ENCODE measurements around the gene CELA2A. TPM values are rescaled to one million over a fixed set of nuclear protein-coding genes. Genes with fewer than 3 reads are reported as not detected.
A peak's percentile ranks its signal among the peaks of the same experiment; 100 is the strongest.
"Not testable (repeated sequence)": the region's sequence is repeated elsewhere in the genome, so short reads cannot be mapped to it uniquely, and the experiment has no call there.

Gene CELA2A
- total RNA-seq, 1 donor from 2014 or later, result not detected

DNA sequence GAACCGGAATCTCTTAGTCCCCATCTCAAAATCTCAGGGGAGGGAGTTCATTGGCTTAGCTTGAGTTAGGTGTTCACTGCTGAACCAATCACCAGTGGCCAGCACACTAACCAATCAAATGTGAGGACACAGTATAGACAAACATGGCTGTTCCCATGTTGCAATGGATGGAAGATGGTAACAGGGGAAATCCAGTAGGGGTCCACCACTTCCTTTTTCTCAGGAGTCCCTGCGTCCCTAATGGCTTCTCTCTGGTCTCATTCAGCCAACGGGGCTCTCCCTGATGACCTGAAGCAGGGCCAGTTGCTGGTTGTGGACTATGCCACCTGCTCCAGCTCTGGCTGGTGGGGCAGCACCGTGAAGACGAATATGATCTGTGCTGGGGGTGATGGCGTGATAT, 29.1 kb downstream of the CELA2A start:
- TF ChIP-seq CTCF (IDR thresholded peaks at IDR 0.05; ENCODE audit: borderline replicate concordance), result no peak
- Histone ChIP-seq H3K36me3 (peaks cover 14% of the 10 kb centered on the region), H3K4me1 (peaks cover 12% of the 10 kb centered on the region), H3K9me3 (replicated peaks) (no peaks in the 10 kb centered on the region), H3K27me3 (ENCODE audit: low read depth) (no peaks in the 10 kb centered on the region), H3K4me3 (no peak overlapping the region), H3K27ac (replicated peaks) (no peak overlapping the region)
- intact Hi-C loops (cut with micrococcal nuclease), result no loop called here
- no peak for DNase-seq

- H3K27ac ChIP-seq (replicated peaks); H3K4me3 ChIP-seq; intact Hi-C loops (cut with micrococcal nuclease); H3K9me3 ChIP-seq (replicated peaks); DNase-seq; H3K27me3 ChIP-seq (ENCODE audit: low read depth): not testable (repeated sequence)
- peaks cover 15% of the 10 kb centered on the region for H3K36me3 ChIP-seq
- H3K4me1 ChIP-seq, result peaks cover 13% of the 10 kb centered on the region
Observed at GRCh38 chr1:15486844-15487610, 30.5 kb downstream of the CELA2A start.

- intact Hi-C loops (cut with micrococcal nuclease), result no loop called here
- Histone ChIP-seq H3K4me1 (peaks cover 25% of the 10 kb centered on the region), H3K36me3 (peaks cover 17% of the 10 kb centered on the region), H3K27me3 (ENCODE audit: low read depth) (no peaks in the 10 kb centered on the region), H3K27ac (replicated peaks) (peak overlapping the region; percentile 62), H3K9me3 (replicated peaks) (no peaks in the 10 kb centered on the region), H3K4me3 (no peak overlapping the region)
- no peak for TF ChIP-seq CTCF (IDR thresholded peaks at IDR 0.05; ENCODE audit: borderline replicate concordance)
- DNase-seq, result no peak
Observed at GRCh38 chr1:15488371-15488770, 31.8 kb downstream of the CELA2A start.

DNA sequence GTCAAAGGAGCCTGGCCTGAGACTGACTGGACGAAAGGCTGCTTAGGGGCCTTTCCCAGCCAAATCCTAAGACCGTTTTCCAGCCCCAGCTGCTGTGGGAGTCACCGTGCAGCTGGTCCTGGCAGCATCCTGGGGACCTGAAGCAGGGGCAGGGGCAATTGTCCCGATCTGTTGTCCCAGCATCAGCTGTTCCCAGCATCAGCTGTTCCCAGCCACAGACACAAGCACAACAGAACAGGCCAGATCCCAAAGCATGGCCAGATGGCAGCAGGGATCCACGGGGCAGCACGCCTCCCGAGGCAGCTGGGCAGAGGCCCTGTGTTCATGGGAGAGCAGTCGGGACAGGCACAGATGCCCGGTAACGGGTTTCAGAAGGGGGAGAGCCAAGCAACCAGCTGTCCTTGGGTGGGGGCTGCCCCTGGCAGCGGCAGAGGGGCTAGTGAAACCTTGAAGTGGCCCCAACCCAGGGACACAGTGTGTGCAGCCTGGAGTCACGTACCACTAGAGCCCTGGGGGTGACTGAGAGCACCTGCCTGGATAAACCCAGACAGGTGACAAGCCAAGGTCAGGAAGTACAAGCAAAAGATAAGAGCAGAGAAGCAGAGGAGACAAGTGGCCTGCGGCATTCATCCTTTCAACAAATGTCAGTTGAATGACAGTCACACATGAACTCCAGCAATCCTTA, 32.7 kb downstream of the CELA2A start:
- H3K9me3 ChIP-seq (replicated peaks), result no peaks in the 10 kb centered on the region
- peak overlapping the region; percentile 62 for H3K27ac ChIP-seq (replicated peaks)
- intact Hi-C loops (cut with micrococcal nuclease), result no loop called here
- no peaks in the 10 kb centered on the region for H3K27me3 ChIP-seq (ENCODE audit: low read depth)
- no peak for TF ChIP-seq CTCF (IDR thresholded peaks at IDR 0.05; ENCODE audit: borderline replicate concordance)
- H3K36me3 ChIP-seq, result peaks cover 25% of the 10 kb centered on the region
- H3K4me3 ChIP-seq, result no peak overlapping the region
- H3K4me1 ChIP-seq, result peaks cover 27% of the 10 kb centered on the region
- peak; percentile 26 for DNase-seq

DNA sequence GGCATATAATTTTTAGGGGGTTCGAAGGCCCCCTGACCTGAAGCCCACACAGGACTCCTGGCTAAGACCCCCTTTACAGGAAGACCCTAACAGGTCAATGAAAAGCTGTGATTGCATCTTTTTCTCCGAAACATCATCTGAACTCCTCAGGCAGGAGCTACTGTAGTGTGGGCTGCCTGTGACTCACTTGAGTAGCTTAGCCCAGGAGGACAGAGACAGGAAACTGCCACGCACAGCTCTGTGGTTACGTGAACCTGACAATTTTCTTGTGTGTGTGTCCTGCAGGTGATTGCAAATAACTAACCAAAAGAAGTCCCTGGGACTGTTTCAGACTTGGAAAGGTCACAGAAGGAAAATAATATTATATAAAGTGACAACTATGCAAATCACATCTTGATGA, 34.5 kb downstream of the CELA2A start:
- H3K4me3 ChIP-seq; intact Hi-C loops (cut with micrococcal nuclease); DNase-seq; H3K27me3 ChIP-seq (ENCODE audit: low read depth); H3K9me3 ChIP-seq (replicated peaks): not testable (repeated sequence)
- Histone ChIP-seq H3K27ac (replicated peaks) (peak overlapping the region; percentile 85), H3K4me1 (peaks cover 27% of the 10 kb centered on the region), H3K36me3 (peaks cover 33% of the 10 kb centered on the region)

GRCh38 chr1:15492596-15492995, 36.1 kb downstream of the CELA2A start:
- no peak overlapping the region for H3K4me3 ChIP-seq
- peak; percentile 61 for DNase-seq
- peaks cover 41% of the 10 kb centered on the region for H3K36me3 ChIP-seq
- H3K4me1 ChIP-seq, result peaks cover 27% of the 10 kb centered on the region
- peak overlapping the region; percentile 85 for H3K27ac ChIP-seq (replicated peaks)
- peaks cover 2% of the 10 kb centered on the region for H3K9me3 ChIP-seq (replicated peaks)
- TF ChIP-seq CTCF (IDR thresholded peaks at IDR 0.05; ENCODE audit: borderline replicate concordance), result no peak
- no peaks in the 10 kb centered on the region for H3K27me3 ChIP-seq (ENCODE audit: low read depth)
- intact Hi-C loops (cut with micrococcal nuclease), result no loop called here
